Keratinocyte (primary cell): ENCODE results near the gene CCSER1.

Experiments used
- CTCF ChIP-seq, 3 experiments: IDR thresholded peaks in 1 of 3; conservative IDR thresholded peaks in 1 of 3; optimal IDR thresholded peaks in 1 of 3; 2 replicates in 2 of 3; 3 replicates in 1 of 3; pipeline versions ENCODE3 to v1.5.1; 2011; ENCODE audit warnings: low read length in 3 of 3, mild to moderate bottlenecking in 3 of 3, moderate library complexity in 2 of 3, control low read depth in 1 of 3, inconsistent platforms in 1 of 3; ENCODE audit not compliant: insufficient read depth in 2 of 3; ENCODE audit errors: extremely low read depth in 1 of 3
- EZH2 ChIP-seq: IDR thresholded peaks from one replicate; pipeline ENCODE4 v1.6.1; 2012; ENCODE audit warnings: inconsistent platforms, mild to moderate bottlenecking, low read length, moderate library complexity

GRCh38 chr4:90546114-90546513, 418.9 kb downstream of the CCSER1 start:
- no peak for TF ChIP-seq CTCF (optimal IDR thresholded peaks at IDR 0.05 in 1 of 3, IDR thresholded peaks at IDR 0.05 in 1 of 3, conservative IDR thresholded peaks at IDR 0.05 in 1 of 3; ENCODE audit: extremely low read depth in 1 of 3, insufficient read depth in 2 of 3, low read length in 3 of 3)
- no peak for TF ChIP-seq EZH2
